Activated naive CD8-positive, alpha-beta T cell treated with anti-CD3 and anti-CD28 coated beads for 36 hours (primary cell): ENCODE data around the gene C10orf95. TPM values are rescaled to one million over a fixed set of nuclear protein-coding genes. Genes with fewer than 3 reads are reported as not detected.
"Not testable (repeated sequence)": the region's sequence is repeated elsewhere in the genome, so short reads cannot be mapped to it uniquely, and the experiment has no call there.

ENCODE experiments used
- DNase-seq: peaks from one replicate; pipeline ENCODE4 v3.0.0; 2021
- H3K27ac Mint-ChIP-seq: one replicate; pipeline ENCODE4 v1.8.0; 2022; ENCODE audit warnings: mild to moderate bottlenecking, moderate library complexity, mixed read lengths
- H3K27me3 Mint-ChIP-seq: one replicate; pipeline ENCODE4 v1.8.0; 2022; ENCODE audit warnings: mild to moderate bottlenecking, mixed read lengths
- H3K36me3 Mint-ChIP-seq: one replicate; pipeline ENCODE4 v1.8.0; 2021; ENCODE audit warnings: mild to moderate bottlenecking, mixed read lengths
- H3K4me1 Mint-ChIP-seq: one replicate; pipeline ENCODE4 v1.8.0; 2021; ENCODE audit warnings: mixed read lengths
- H3K4me3 Mint-ChIP-seq: one replicate; pipeline ENCODE4 v1.8.0; 2022; ENCODE audit warnings: mild to moderate bottlenecking, moderate library complexity, mixed read lengths
- H3K9me3 Mint-ChIP-seq: one replicate; pipeline ENCODE4 v1.8.0; 2022; ENCODE audit warnings: mixed read lengths
- total RNA-seq, 2 experiments: library from RNA; stranded (reverse); gene quantifications; one replicate each; pipeline ENCODE4 v1.2.3, GENCODE V29; 2021

C10orf95 gene
- total RNA-seq, 2 experiments from 2014 or later = 0.49 to 0.62 TPM

DNA sequence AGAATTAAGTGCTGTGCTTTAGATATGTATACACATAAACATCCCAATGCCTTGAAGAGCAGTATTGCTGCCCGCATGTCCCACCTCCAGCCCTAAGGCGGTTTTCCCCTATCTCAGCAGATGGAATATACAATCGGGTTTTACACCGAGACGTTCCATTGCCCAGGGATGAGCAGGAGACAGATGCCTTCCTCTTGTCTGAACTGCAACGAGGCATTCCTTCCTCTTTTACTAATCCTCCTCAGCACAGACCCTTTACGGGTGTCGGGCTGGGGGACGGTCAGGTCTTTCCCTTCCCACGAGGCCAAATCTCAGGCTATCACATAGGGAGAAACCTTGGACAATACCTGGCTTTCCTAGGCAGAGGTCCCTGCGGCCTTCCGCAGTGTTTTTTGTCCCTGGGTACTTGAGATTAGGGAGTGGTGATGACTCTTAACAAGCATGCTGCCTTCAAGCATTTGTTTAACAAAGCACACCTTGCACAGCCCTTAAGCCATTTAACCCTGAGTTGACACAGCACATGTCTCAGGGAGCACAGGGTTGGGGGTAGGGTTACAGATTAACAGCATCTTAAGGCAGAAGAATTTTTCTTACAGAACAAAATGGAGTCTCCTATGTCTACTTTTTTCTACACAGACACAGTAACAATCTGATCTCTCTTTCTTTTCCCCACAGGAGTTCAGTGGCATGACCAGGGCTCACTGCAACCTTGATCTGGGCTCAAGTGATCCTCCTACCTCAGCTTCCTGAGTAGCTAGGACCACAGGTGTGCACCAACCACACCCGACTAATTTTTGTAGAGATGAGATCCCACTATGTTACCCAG, 3.5 kb upstream of the C10orf95 start:
- H3K9me3 Mint-ChIP-seq, H3K27me3 Mint-ChIP-seq, DNase-seq, H3K4me3 Mint-ChIP-seq: not testable (repeated sequence)
- peak overlapping the region; percentile 73 for H3K27ac Mint-ChIP-seq
- peaks cover 20% of the 10 kb centered on the region for H3K4me1 Mint-ChIP-seq
- peaks cover 32% of the 10 kb centered on the region for H3K36me3 Mint-ChIP-seq

GRCh38 chr10:102453502-102453901, 2.2 kb upstream of the C10orf95 start:
- no peak overlapping the region for H3K4me3 Mint-ChIP-seq
- H3K36me3 Mint-ChIP-seq = peaks cover 36% of the 10 kb centered on the region
- no peaks in the 10 kb centered on the region for H3K9me3 Mint-ChIP-seq
- H3K4me1 Mint-ChIP-seq = peaks cover 28% of the 10 kb centered on the region
- peak overlapping the region; percentile 93 for H3K27ac Mint-ChIP-seq
- no peaks in the 10 kb centered on the region for H3K27me3 Mint-ChIP-seq
- no peak for DNase-seq

GRCh38 chr10:102452672-102453340, 1.5 kb upstream of the C10orf95 start:
- Mint-ChIP-seq H3K27ac (peak overlapping the region; percentile 93), H3K27me3 (no peaks in the 10 kb centered on the region), H3K4me3 (peak overlapping the region; percentile 93), H3K9me3 (no peaks in the 10 kb centered on the region), H3K4me1 (peaks cover 29% of the 10 kb centered on the region), H3K36me3 (peaks cover 36% of the 10 kb centered on the region)
- peak; percentile 85 for DNase-seq

DNA sequence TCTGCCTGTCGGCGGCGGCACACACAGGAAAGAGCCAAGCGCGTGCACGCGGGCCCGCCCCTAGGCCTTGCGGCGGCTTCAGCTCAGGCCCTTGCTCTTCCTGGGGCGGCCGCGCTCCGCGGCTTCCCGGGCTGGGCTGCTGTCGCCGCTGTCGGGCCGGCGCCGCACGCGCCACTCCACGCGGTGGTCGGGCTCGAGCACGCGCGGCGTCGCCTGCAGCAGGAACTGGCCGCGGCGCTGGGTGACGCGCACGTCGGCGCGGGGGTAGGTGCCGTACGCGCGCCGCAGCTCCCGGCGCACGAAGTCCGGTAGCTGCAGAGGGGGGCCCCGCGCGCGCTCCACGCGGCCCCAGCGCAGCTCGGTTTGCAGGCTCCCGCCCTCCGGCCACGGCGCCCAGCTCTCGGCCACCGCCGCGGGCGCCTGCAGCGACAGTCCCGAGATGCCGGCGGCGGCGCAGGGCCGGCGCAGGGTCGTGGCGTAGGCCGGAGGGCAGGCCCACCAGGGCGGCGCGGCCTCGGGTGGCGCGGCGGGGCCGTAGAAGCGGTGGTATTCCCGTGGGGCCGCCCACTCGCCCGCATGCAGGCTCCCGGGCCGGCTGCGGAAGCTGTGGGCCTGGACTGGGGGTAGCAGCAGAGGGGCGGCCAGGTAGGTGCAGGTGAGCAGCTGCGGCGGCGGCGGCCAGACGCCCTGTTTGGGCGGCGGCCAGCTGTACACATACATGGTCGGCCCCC, 804 bp downstream of the C10orf95 start:
- Mint-ChIP-seq H3K9me3 (no peaks in the 10 kb centered on the region), H3K4me3 (peak overlapping the region; percentile 95), H3K4me1 (peaks cover 25% of the 10 kb centered on the region), H3K27me3 (no peaks in the 10 kb centered on the region), H3K27ac (peak overlapping the region; percentile 97), H3K36me3 (peaks cover 26% of the 10 kb centered on the region)
- peak; percentile 93 for DNase-seq

DNA sequence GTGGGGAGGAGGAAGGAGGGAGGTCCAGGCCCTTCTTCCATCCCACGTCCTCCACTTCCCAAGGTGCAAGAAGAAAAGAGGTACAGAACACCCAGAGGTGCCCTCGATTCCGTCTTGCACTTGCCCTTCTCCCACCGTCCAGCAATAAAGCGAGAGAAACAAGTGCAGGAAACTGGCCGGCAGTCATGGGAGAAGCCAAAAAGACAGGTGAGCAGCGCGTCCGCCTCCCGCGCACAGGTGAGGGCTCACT, 1.3 kb downstream of the C10orf95 start:
- Mint-ChIP-seq H3K4me1 (peaks cover 22% of the 10 kb centered on the region), H3K4me3 (peak overlapping the region; percentile 95), H3K27ac (peak overlapping the region; percentile 97), H3K9me3 (no peaks in the 10 kb centered on the region), H3K27me3 (no peaks in the 10 kb centered on the region), H3K36me3 (peaks cover 24% of the 10 kb centered on the region)
- no peak for DNase-seq

DNA sequence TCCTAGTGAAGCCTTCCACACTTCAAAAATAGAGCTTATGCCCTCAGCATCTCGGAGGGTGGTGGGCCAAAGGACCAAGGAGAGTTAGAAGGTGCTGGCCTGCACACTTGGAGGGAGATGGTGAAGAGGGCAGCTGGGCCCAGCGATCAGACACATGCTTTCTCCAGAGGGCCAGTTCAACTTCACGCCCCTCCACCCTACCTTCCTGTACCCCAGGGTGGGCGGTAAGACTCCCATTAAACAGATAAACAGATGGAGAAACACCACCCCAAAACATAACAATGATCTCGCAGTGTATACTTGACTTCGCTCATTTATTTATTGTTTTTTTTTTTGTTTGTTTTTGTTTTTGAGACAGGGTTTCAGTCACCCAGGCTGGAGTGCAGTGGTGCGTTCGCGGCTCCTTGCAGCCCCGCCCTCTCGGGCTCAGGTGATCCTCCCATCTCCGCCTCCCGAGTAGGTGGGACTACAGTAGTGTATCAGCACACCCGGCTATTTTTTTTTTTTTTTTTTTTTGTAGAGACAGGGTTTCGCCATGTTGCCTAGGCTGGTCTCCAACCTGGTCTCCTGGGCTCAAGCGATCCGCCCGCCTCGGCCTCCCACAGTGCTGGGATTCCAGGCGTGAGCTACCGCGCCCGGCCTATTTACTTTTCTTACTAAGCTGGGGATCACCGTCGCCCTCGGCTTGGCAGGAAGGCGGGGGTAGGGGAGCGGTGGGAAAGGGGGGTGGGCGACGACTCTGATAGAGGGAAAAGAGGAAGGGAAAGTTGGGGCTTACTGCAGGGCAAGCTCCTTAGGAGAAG, 1.8 kb downstream of the C10orf95 start:
- DNase-seq = peak; percentile 85
- Mint-ChIP-seq H3K27me3 (no peaks in the 10 kb centered on the region), H3K4me3 (peak overlapping the region; percentile 95), H3K4me1 (peaks cover 24% of the 10 kb centered on the region), H3K36me3 (peaks cover 24% of the 10 kb centered on the region), H3K27ac (peak overlapping the region; percentile 97), H3K9me3 (no peaks in the 10 kb centered on the region)

- H3K27ac Mint-ChIP-seq = no peak overlapping the region
- no peaks in the 10 kb centered on the region for H3K9me3 Mint-ChIP-seq
- no peak overlapping the region for H3K4me3 Mint-ChIP-seq
- H3K36me3 Mint-ChIP-seq = peaks cover 3% of the 10 kb centered on the region
- peaks cover 14% of the 10 kb centered on the region for H3K4me1 Mint-ChIP-seq
- no peaks in the 10 kb centered on the region for H3K27me3 Mint-ChIP-seq
- DNase-seq = no peak
These were observed 6.5 kb downstream of the C10orf95 start for GRCh38 chr10:102444851-102445250.

GRCh38 chr10:102438374-102438773, 13.0 kb downstream of the C10orf95 start:
- Mint-ChIP-seq H3K27me3 (no peaks in the 10 kb centered on the region), H3K4me3 (peak overlapping the region; percentile 86), H3K27ac (peak overlapping the region; percentile 66), H3K4me1 (peaks cover 39% of the 10 kb centered on the region), H3K9me3 (no peaks in the 10 kb centered on the region), H3K36me3 (peaks cover 18% of the 10 kb centered on the region)
- no peak for DNase-seq

DNA sequence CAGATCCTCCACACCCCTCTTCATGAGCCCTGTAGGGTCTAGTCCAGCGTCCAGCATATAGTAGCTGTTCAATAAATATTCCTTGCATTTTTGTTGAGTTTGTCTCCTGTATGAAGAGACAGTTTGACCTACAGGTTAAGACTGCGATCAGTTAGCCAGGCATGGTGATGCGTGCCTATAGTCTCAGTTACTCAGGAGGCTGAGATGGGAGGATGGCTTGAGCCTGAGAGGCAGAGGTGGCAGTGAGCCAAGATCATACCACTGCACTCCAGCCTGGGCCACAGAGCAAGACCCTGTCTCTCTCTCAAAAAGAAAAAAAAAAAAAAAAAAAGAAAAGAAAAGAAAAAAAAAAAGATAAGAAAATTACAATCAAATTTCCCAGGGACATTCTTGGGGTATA, 13.8 kb downstream of the C10orf95 start:
- Mint-ChIP-seq H3K4me1 (peaks cover 45% of the 10 kb centered on the region), H3K9me3 (no peaks in the 10 kb centered on the region), H3K27me3 (no peaks in the 10 kb centered on the region), H3K4me3 (peak overlapping the region; percentile 86), H3K27ac (no peak overlapping the region), H3K36me3 (peaks cover 19% of the 10 kb centered on the region)
- DNase-seq = no peak

DNA sequence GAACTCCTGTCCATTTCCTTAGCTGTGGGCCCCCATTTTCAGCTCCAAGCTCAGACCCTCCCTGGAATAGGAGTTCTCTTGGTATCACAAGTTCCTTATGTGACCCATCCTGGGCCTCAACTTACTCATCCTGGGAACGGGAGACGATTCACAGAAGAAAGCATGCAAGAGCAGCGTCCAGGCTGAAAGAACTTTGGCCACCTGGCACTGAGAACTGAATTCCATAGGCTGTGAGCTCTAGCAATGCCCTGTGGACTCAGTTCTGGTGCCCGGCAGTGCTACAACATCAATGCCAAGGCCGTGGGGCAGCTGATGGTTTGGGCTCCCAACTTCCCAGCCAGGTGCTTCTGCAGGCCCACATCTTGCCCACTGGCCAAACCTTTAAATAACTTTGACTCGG, 15.0 kb downstream of the C10orf95 start:
- peak overlapping the region; percentile 94 for H3K27ac Mint-ChIP-seq
- DNase-seq = no peak

GRCh38 chr10:102435529-102436233, 15.7 kb downstream of the C10orf95 start:
- DNase-seq = peak; percentile 49
- H3K4me3 Mint-ChIP-seq = peak overlapping the region; percentile 86
- H3K36me3 Mint-ChIP-seq = peaks cover 26% of the 10 kb centered on the region
- peaks cover 48% of the 10 kb centered on the region for H3K4me1 Mint-ChIP-seq
- peak overlapping the region; percentile 94 for H3K27ac Mint-ChIP-seq
- H3K9me3 Mint-ChIP-seq = no peaks in the 10 kb centered on the region
- no peaks in the 10 kb centered on the region for H3K27me3 Mint-ChIP-seq

More for the DNA sequence above, 15.0 kb downstream of the C10orf95 start:
- Mint-ChIP-seq H3K4me1 (peaks cover 48% of the 10 kb centered on the region), H3K36me3 (peaks cover 25% of the 10 kb centered on the region), H3K27me3 (no peaks in the 10 kb centered on the region), H3K4me3 (peak overlapping the region; percentile 86), H3K9me3 (no peaks in the 10 kb centered on the region)

DNA sequence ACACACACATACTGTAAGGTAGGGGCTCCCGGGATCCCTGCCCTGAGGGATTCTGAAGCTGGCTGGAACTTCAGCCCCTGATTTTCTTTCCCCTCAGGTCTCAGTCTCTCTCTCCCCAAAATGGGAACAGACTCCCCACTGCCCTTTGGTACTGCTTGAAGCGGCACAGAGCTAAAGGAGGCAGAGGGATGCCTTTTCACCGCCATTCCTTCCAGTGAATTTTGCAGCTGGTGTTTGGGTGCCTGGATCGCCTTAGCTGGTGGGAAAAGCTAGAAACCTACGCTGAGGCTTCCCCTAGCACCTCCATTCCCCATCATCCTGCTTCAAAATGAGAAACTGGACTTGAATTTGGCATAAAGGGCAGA, 16.2 kb downstream of the C10orf95 start:
- peaks cover 47% of the 10 kb centered on the region for H3K4me1 Mint-ChIP-seq
- H3K9me3 Mint-ChIP-seq = no peaks in the 10 kb centered on the region
- no peak for DNase-seq
- H3K27me3 Mint-ChIP-seq = no peaks in the 10 kb centered on the region
- H3K27ac Mint-ChIP-seq = peak overlapping the region; percentile 94
- H3K4me3 Mint-ChIP-seq = peak overlapping the region; percentile 86
- H3K36me3 Mint-ChIP-seq = peaks cover 29% of the 10 kb centered on the region

DNA sequence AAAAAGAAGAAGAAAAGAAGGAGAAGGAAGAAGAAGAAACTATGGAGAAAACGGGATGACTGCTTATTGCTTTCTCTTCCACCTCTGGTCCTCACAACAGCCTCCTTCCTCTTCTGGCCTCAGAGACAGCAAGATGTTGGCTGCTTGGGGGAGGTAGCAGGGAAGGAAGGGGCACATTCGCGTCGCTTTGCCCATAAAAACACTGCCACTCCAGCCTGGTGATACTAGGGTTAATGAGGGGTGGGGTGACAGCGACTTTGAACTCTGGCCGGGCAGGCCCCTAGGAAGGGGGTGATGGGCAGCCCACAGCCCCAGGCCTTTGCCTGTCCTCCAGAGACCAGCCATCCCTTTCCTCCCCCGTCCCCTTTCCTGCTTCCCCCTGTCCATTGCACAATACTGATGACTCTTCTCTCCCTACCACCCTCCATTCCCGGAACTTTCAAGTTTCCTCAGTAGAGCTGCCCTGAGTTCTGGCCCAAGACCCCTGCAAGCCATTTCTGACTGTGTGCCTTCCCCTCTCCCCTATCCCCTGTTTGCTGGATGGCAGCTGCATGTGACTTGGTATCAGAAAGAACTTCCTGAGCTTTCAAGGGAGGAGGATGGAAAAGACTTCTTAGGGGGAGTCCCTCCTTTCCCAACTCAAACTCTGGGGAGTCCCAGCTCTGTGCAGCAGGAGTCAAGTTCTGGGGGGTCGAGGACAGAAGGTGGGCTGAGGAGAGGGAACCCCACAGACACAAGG, 16.8 kb downstream of the C10orf95 start:
- Mint-ChIP-seq H3K9me3 (no peaks in the 10 kb centered on the region), H3K36me3 (peaks cover 29% of the 10 kb centered on the region), H3K27me3 (no peaks in the 10 kb centered on the region), H3K4me1 (peaks cover 47% of the 10 kb centered on the region), H3K4me3 (peak overlapping the region; percentile 86), H3K27ac (peak overlapping the region; percentile 94)
- no peak for DNase-seq

DNA sequence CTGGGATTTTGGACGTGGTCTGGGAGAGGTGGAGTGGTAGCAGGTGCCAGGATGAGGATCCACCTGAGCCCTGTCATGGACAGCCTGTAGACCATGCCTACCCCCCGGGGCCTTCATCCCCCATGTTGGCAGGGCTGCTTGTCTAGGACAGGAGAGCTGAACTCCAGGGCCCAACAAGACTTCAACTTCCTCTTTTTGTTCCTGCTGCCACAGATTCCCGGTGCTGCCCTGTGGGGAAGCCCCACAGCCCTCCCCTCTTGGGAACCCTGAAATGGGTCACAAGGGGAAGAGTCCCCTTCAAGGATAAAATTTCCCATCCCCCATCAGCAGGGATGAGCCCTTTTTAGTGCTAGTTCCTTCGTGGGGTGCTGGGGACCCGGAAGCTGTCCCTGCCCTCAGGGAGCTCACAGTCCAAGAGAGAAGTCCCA, 17.7 kb downstream of the C10orf95 start:
- H3K27ac Mint-ChIP-seq = peak overlapping the region; percentile 95
- H3K4me3 Mint-ChIP-seq = peak overlapping the region; percentile 92
- H3K9me3 Mint-ChIP-seq = no peaks in the 10 kb centered on the region
- H3K36me3 Mint-ChIP-seq = peaks cover 30% of the 10 kb centered on the region
- H3K4me1 Mint-ChIP-seq = peaks cover 47% of the 10 kb centered on the region
- no peak for DNase-seq
- no peaks in the 10 kb centered on the region for H3K27me3 Mint-ChIP-seq
